Measurements from ENCODE around the gene PNCK.

DNA sequence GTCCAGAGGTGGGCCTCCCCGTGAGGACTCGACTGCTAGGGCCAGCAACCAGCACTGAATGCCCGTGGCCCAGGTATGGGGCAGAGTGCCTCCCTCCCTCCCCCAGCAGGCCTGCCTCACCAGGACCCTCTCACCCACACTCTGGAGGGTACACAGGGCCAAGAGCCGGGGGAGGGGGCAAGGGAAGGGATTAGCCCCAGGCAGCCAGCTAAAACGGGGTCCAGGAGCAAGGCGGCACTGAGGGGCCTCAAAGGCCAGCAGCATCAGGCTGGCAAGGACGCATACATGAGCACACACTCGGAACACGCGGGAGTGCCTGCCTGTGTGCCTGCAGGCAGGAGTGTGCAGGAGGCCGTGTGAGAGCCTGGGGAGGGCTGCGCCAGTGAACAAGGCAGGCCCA lies 44.9 kb downstream of the PNCK start:
- TF ChIP-seq BRCA1 (IDR thresholded peaks at IDR 0.05; ENCODE audit: low read depth, low read length), result no peak
- TF ChIP-seq DPF2 (IDR thresholded peaks at IDR 0.05), result no peak
- no peak for TF ChIP-seq MYC (IDR thresholded peaks at IDR 0.05; ENCODE audit: insufficient read depth, insufficient read length, insufficient replicate concordance, low read length, severe bottlenecking)
- TF ChIP-seq CBFB (IDR thresholded peaks at IDR 0.05; ENCODE audit: low read depth), result no peak
- TF ChIP-seq POLR2A (IDR thresholded peaks at IDR 0.05; ENCODE audit: low read depth, low read length), result no peak
- TF ChIP-seq, protein P1, sequence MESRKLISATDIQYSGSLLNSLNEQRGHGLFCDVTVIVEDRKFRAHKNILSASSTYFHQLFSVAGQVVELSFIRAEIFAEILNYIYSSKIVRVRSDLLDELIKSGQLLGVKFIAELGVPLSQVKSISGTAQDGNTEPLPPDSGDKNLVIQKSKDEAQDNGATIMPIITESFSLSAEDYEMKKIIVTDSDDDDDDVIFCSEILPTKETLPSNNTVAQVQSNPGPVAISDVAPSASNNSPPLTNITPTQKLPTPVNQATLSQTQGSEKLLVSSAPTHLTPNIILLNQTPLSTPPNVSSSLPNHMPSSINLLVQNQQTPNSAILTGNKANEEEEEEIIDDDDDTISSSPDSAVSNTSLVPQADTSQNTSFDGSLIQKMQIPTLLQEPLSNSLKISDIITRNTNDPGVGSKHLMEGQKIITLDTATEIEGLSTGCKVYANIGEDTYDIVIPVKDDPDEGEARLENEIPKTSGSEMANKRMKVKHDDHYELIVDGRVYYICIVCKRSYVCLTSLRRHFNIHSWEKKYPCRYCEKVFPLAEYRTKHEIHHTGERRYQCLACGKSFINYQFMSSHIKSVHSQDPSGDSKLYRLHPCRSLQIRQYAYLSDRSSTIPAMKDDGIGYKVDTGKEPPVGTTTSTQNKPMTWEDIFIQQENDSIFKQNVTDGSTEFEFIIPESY (IDR thresholded peaks at IDR 0.05), result no peak
- no peak for TF ChIP-seq EZH2 (IDR thresholded peaks at IDR 0.05; ENCODE audit: borderline replicate concordance, control insufficient read depth, low read depth, low read length)
- no peak for TF ChIP-seq NR2C2 (IDR thresholded peaks at IDR 0.05; ENCODE audit: borderline replicate concordance, control insufficient read depth, insufficient read length, low read depth)
- TF ChIP-seq, protein P2, sequence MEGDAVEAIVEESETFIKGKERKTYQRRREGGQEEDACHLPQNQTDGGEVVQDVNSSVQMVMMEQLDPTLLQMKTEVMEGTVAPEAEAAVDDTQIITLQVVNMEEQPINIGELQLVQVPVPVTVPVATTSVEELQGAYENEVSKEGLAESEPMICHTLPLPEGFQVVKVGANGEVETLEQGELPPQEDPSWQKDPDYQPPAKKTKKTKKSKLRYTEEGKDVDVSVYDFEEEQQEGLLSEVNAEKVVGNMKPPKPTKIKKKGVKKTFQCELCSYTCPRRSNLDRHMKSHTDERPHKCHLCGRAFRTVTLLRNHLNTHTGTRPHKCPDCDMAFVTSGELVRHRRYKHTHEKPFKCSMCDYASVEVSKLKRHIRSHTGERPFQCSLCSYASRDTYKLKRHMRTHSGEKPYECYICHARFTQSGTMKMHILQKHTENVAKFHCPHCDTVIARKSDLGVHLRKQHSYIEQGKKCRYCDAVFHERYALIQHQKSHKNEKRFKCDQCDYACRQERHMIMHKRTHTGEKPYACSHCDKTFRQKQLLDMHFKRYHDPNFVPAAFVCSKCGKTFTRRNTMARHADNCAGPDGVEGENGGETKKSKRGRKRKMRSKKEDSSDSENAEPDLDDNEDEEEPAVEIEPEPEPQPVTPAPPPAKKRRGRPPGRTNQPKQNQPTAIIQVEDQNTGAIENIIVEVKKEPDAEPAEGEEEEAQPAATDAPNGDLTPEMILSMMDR (IDR thresholded peaks at IDR 0.05 in 2 of 3, conservative IDR thresholded peaks at IDR 0.05 in 1 of 3; ENCODE audit: control insufficient read depth in 2 of 3, extremely low read depth in 1 of 3, insufficient read depth in 1 of 3, low read depth in 3 of 3, low read length in 3 of 3), result no peak
- TF ChIP-seq, protein P3, sequence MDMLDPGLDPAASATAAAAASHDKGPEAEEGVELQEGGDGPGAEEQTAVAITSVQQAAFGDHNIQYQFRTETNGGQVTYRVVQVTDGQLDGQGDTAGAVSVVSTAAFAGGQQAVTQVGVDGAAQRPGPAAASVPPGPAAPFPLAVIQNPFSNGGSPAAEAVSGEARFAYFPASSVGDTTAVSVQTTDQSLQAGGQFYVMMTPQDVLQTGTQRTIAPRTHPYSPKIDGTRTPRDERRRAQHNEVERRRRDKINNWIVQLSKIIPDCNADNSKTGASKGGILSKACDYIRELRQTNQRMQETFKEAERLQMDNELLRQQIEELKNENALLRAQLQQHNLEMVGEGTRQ (IDR thresholded peaks at IDR 0.05; ENCODE audit: borderline replicate concordance, low read depth, low read length), result no peak
- TF ChIP-seq SUPT20H (IDR thresholded peaks at IDR 0.05; ENCODE audit: borderline replicate concordance, control insufficient read depth, low read depth, low read length), result no peak
- TF ChIP-seq RBBP5 (conservative IDR thresholded peaks at IDR 0.05), result no peak
- no peak for TF ChIP-seq IRF4 (IDR thresholded peaks at IDR 0.05; ENCODE audit: low read depth, low read length)
